ENCODE measurements around the gene NUDT8.
A peak's percentile ranks its signal among the peaks of the same experiment; 100 is the strongest.

Gene NUDT8

GRCh38 chr11:67610302-67610868, 19.4 kb downstream of the NUDT8 start:
- no peak for TF ChIP-seq RAD21 (IDR thresholded peaks at IDR 0.05; ENCODE audit: low read depth)
- no peak for TF ChIP-seq TEAD4 (IDR thresholded peaks at IDR 0.05)
- TF ChIP-seq TCF12 (IDR thresholded peaks at IDR 0.05; ENCODE audit: low read depth) = no peak
- TF ChIP-seq ZBTB7A (IDR thresholded peaks at IDR 0.05; ENCODE audit: low read depth) = no peak
- TF ChIP-seq, protein P1, sequence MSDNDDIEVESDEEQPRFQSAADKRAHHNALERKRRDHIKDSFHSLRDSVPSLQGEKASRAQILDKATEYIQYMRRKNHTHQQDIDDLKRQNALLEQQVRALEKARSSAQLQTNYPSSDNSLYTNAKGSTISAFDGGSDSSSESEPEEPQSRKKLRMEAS (IDR thresholded peaks at IDR 0.05) = no peak
- no peak for TF ChIP-seq TAF1 (IDR thresholded peaks at IDR 0.05; ENCODE audit: low read depth)
- no peak for TF ChIP-seq CEBPB (IDR thresholded peaks at IDR 0.05)
- TF ChIP-seq EGR1 (IDR thresholded peaks at IDR 0.05) = no peak
- TF ChIP-seq USF1 (IDR thresholded peaks at IDR 0.05) = no peak
- no peak for TF ChIP-seq EP300 (IDR thresholded peaks at IDR 0.05; ENCODE audit: borderline replicate concordance)

GRCh38 chr11:67609316-67609715, 20.4 kb downstream of the NUDT8 start:
- TF ChIP-seq TEAD4 (IDR thresholded peaks at IDR 0.05) (no peak), EP300 (IDR thresholded peaks at IDR 0.05; ENCODE audit: borderline replicate concordance) (no peak), NFIC (IDR thresholded peaks at IDR 0.05) (no peak), CREB1 (IDR thresholded peaks at IDR 0.05; ENCODE audit: low read depth) (no peak), USF1 (IDR thresholded peaks at IDR 0.05) (no peak), TCF12 (IDR thresholded peaks at IDR 0.05; ENCODE audit: low read depth) (no peak), YY1 (IDR thresholded peaks at IDR 0.05; ENCODE audit: low read depth) (no peak), FOXM1 (IDR thresholded peaks at IDR 0.05; ENCODE audit: borderline replicate concordance, low read depth) (no peak), CEBPB (IDR thresholded peaks at IDR 0.05) (no peak), RAD21 (IDR thresholded peaks at IDR 0.05; ENCODE audit: low read depth) (no peak), EGR1 (IDR thresholded peaks at IDR 0.05) (no peak), ZBTB7A (IDR thresholded peaks at IDR 0.05; ENCODE audit: low read depth) (no peak), TAF1 (IDR thresholded peaks at IDR 0.05; ENCODE audit: low read depth) (no peak)
- TF ChIP-seq, protein P2, sequence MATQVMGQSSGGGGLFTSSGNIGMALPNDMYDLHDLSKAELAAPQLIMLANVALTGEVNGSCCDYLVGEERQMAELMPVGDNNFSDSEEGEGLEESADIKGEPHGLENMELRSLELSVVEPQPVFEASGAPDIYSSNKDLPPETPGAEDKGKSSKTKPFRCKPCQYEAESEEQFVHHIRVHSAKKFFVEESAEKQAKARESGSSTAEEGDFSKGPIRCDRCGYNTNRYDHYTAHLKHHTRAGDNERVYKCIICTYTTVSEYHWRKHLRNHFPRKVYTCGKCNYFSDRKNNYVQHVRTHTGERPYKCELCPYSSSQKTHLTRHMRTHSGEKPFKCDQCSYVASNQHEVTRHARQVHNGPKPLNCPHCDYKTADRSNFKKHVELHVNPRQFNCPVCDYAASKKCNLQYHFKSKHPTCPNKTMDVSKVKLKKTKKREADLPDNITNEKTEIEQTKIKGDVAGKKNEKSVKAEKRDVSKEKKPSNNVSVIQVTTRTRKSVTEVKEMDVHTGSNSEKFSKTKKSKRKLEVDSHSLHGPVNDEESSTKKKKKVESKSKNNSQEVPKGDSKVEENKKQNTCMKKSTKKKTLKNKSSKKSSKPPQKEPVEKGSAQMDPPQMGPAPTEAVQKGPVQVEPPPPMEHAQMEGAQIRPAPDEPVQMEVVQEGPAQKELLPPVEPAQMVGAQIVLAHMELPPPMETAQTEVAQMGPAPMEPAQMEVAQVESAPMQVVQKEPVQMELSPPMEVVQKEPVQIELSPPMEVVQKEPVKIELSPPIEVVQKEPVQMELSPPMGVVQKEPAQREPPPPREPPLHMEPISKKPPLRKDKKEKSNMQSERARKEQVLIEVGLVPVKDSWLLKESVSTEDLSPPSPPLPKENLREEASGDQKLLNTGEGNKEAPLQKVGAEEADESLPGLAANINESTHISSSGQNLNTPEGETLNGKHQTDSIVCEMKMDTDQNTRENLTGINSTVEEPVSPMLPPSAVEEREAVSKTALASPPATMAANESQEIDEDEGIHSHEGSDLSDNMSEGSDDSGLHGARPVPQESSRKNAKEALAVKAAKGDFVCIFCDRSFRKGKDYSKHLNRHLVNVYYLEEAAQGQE (IDR thresholded peaks at IDR 0.05; ENCODE audit: low read depth) = no peak
- TF ChIP-seq, protein P1 (IDR thresholded peaks at IDR 0.05) = no peak

GRCh38 chr11:67608486-67608885, 21.3 kb downstream of the NUDT8 start:
- TF ChIP-seq USF1 (IDR thresholded peaks at IDR 0.05) (no peak), CEBPB (IDR thresholded peaks at IDR 0.05) (no peak), YY1 (IDR thresholded peaks at IDR 0.05; ENCODE audit: low read depth) (no peak), CREB1 (IDR thresholded peaks at IDR 0.05; ENCODE audit: low read depth) (no peak)

DNA sequence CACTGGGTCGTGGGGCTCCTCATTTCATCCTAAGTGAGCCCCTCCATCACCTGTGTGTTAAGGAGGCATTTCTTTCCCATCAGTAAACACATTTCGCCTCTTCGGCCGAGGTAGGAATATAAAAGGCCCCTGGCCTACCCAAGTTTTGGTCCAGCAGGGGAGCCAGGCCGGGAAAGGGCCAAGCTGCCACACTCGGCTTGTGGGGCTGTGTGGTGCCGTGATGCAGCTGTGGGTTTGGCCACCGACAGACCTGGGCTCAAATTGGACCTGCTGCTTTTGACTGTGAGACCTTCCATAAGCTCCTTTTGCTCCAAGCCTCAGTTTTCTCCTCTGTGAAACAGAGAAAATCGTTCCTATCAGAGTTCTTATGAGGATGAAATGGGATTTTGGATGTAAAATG, 22.2 kb downstream of the NUDT8 start:
- TF ChIP-seq, protein P2 (IDR thresholded peaks at IDR 0.05; ENCODE audit: low read depth) = no peak

DNA sequence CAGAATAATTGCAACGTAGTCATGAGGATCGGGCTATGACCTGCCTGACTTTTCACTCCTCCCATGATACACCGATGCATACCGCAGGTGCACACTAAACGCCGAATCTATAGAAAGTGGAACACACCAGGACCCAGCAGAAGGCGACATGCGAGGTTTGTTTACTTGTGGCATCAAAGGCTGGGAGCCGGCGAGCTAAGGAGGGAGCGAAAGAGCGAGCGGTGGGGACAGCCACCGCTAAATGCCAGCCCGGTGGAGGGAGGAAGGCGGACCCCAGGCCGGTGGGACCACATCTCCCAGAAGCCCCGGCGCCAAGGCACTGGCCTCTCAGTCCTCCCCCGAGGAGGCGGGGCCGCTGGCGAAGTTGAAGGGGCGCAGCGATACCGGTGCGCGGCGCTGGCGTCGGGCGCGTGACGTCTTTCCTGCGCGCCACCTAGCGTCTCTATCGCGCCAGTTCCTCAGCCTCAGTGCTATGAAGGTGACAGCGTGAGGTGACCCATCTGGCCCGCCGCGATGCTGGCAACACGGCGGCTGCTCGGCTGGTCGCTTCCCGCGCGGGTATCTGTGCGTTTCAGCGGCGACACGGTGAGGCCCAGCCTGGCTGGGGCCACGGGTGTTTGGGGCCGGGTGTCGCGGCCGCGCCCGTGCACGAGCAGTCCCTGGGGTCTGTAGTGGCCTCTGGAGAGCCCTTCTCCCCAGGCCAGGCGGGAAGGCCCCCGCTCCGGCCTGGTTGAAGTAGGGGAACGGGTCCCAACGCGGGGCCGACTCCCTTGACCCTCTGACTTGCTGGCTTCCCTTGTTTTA, 23.0 kb downstream of the NUDT8 start, which contains the start of gene NDUFV1:
Gene NDUFV1, plus strand, starts transcription at position 445 of the 804 bp plus-strand sequence. Its CDS starts 69 bp downstream, at position 514.
- TF ChIP-seq, protein P1 (IDR thresholded peaks at IDR 0.05) = peak; percentile 70
- TF ChIP-seq FOXM1 (IDR thresholded peaks at IDR 0.05; ENCODE audit: borderline replicate concordance, low read depth) (no peak), EP300 (IDR thresholded peaks at IDR 0.05; ENCODE audit: borderline replicate concordance) (peak; percentile 27; the same call in 1 of the 2 replicates), TAF1 (IDR thresholded peaks at IDR 0.05; ENCODE audit: low read depth) (peak; percentile 72; the same call in 1 of the 2 replicates), CREB1 (IDR thresholded peaks at IDR 0.05; ENCODE audit: low read depth) (peak; percentile 96), RAD21 (IDR thresholded peaks at IDR 0.05; ENCODE audit: low read depth) (peak; percentile 7; the same call in 1 of the 2 replicates), USF1 (IDR thresholded peaks at IDR 0.05) (peak; percentile 54), NFIC (IDR thresholded peaks at IDR 0.05) (no peak), CEBPB (IDR thresholded peaks at IDR 0.05) (no peak)
- TF ChIP-seq, protein P2 (IDR thresholded peaks at IDR 0.05; ENCODE audit: low read depth) = no peak
